B cell (primary cell): ENCODE results near the gene BRINP3. TPM values are rescaled to one million over a fixed set of nuclear protein-coding genes. Genes with fewer than 3 reads are reported as not detected.

Source experiments
- ATAC-seq: fragments of 200-7000 bp; cut with Tn5 transposase; one replicate; pipeline ENCODE4 v1.10.0; 2021; ENCODE audit warnings: low read depth, mild to moderate bottlenecking, moderate number of reproducible peaks, moderate library complexity
- CTCF ChIA-PET: fragments of 350-600 bp; sonication (Branson Sonifier 250); formaldehyde crosslinking; loops from one replicate; lab custom pipeline; 2021; ENCODE audit warnings: antibody characterized with exemption, inconsistent platforms; lab: Charles Lee
- POLR2A ChIA-PET: fragments of 350-600 bp; sonication (Branson Sonifier 250); formaldehyde crosslinking; loops from one replicate; lab custom pipeline; 2021; ENCODE audit warnings: antibody characterized with exemption; lab: Charles Lee
- DNase-seq: peaks from one replicate; pipeline ENCODE4 v3.0.0; 2013
- H2AFZ ChIP-seq: 2 replicates; pipeline ENCODE4 v1.6.1; 2012; ENCODE audit warnings: mild to moderate bottlenecking, low read depth, low read length; ENCODE audit not compliant: insufficient read depth, poor library complexity, severe bottlenecking
- H3K27ac ChIP-seq, 2 donors: 1 replicate in 1 of 2; 2 replicates in 1 of 2; pipeline ENCODE4 v1.5.1; 2012 to 2013; ENCODE audit warnings: low read length in 2 of 2, mild to moderate bottlenecking in 2 of 2, moderate library complexity in 1 of 2
- H3K27me3 ChIP-seq, 4 experiments: fragments of 200-600 bp in 1 of 4; sonication (generic) in 1 of 4; replicated peaks in 1 of 4; 1 replicate in 2 of 4; 2 replicates in 2 of 4; pipeline versions ENCODE4 v1.6.1 to v1.7.0; 2013 to 2016; ENCODE audit warnings: low read length in 3 of 4, mild to moderate bottlenecking in 2 of 4, mixed read lengths in 1 of 4, moderate library complexity in 1 of 4; ENCODE audit not compliant: insufficient read depth in 4 of 4, control insufficient read depth in 3 of 4; ENCODE audit errors: control extremely low read depth in 1 of 4
- H3K36me3 ChIP-seq, 2 experiments: replicated peaks in 1 of 2; 1 replicate in 1 of 2; 2 replicates in 1 of 2; pipeline versions ENCODE4 v1.6.1 to v1.7.1; 2013; ENCODE audit warnings: low read length in 1 of 2; ENCODE audit not compliant: insufficient read depth in 2 of 2, control insufficient read depth in 1 of 2; ENCODE audit errors: control extremely low read depth in 1 of 2, extremely low read depth in 1 of 2
- H3K4me1 ChIP-seq, 2 donors: fragments of 200-600 bp in 1 of 2; sonication (generic) in 1 of 2; 1 replicate in 1 of 2; 2 replicates in 1 of 2; pipeline versions ENCODE4 v1.5.1 to v1.6.1; 2013 to 2017; ENCODE audit warnings: low read length in 2 of 2; ENCODE audit not compliant: control insufficient read depth in 2 of 2, insufficient read depth in 2 of 2
- H3K4me2 ChIP-seq: replicated peaks from 2 replicates; pipeline ENCODE3; 2012; ENCODE audit warnings: mild to moderate bottlenecking, low read depth, low read length; ENCODE audit not compliant: poor library complexity, severe bottlenecking
- H3K4me3 ChIP-seq, 5 experiments: fragments of 200-600 bp in 1 of 5; sonication (generic) in 1 of 5; 1 replicate in 3 of 5; 2 replicates in 2 of 5; pipeline versions ENCODE4 v1.5.1 to v1.7.0; 2011 to 2016; ENCODE audit warnings: low read length in 4 of 5, mild to moderate bottlenecking in 4 of 5, low read depth in 2 of 5, control low read depth in 1 of 5, moderate library complexity in 1 of 5; ENCODE audit not compliant: insufficient read depth in 1 of 5; ENCODE audit errors: control extremely low read depth in 1 of 5, extremely low read depth in 1 of 5
- H3K79me2 ChIP-seq: fragments of 200-600 bp; sonication (generic); one replicate; pipeline ENCODE4 v1.6.0; 2016; ENCODE audit warnings: low read length; ENCODE audit not compliant: control insufficient read depth, insufficient read depth
- H3K9ac ChIP-seq: fragments of 200-600 bp; sonication (generic); 2 replicates; pipeline ENCODE4 v1.6.1; 2017; ENCODE audit warnings: mild to moderate bottlenecking, low read length, moderate library complexity
- H3K9me3 ChIP-seq, 3 donors: one replicate each; pipeline versions ENCODE4 v1.6.1 to v1.7.1; 2013; ENCODE audit warnings: low read length in 2 of 3; ENCODE audit not compliant: control insufficient read depth in 2 of 3, insufficient read depth in 1 of 3; ENCODE audit errors: control extremely low read depth in 1 of 3
- H4K20me1 ChIP-seq: 2 replicates; pipeline ENCODE4 v1.6.0; 2012; ENCODE audit warnings: mild to moderate bottlenecking, low read length; ENCODE audit not compliant: insufficient read depth, control insufficient read depth, poor library complexity, severe bottlenecking
- H3K27ac Mint-ChIP-seq: one replicate; pipeline ENCODE4 v1.8.0; 2021; ENCODE audit warnings: mixed read lengths
- H3K27me3 Mint-ChIP-seq: one replicate; pipeline ENCODE4 v1.8.0; 2021; ENCODE audit warnings: mixed read lengths
- H3K4me1 Mint-ChIP-seq: one replicate; pipeline ENCODE4 v1.8.0; 2021; ENCODE audit warnings: mixed read lengths
- H3K4me3 Mint-ChIP-seq: one replicate; pipeline ENCODE4 v1.8.0; 2021; ENCODE audit warnings: mixed read lengths
- H3K9me3 Mint-ChIP-seq: one replicate; pipeline ENCODE4 v1.8.0; 2022; ENCODE audit warnings: mixed read lengths; ENCODE audit not compliant: insufficient read depth
- EZH2 ChIP-seq: IDR thresholded peaks from 2 replicates; pipeline ENCODE4 v1.6.1; 2012; ENCODE audit warnings: borderline replicate concordance, low read depth, mild to moderate bottlenecking, moderate library complexity, low read length; ENCODE audit not compliant: insufficient read depth, poor library complexity, severe bottlenecking
- WGBS: methylation state at CpG from one replicate; pipeline ENCODE4 v1.1.5; 2013; ENCODE audit warnings: missing lambda C conversion rate; ENCODE audit not compliant: insufficient coverage; 5-methylcytosine and 5-hydroxymethylcytosine counted together
- intact Hi-C: fragments of 100-400 bp; cut with micrococcal nuclease; formaldehyde crosslinking; loops from one replicate; pipeline ENCODE4 v1.10.0; 2022
- polyA plus RNA-seq: library from polyadenylated mRNA; depleted of rRNA; stranded (reverse); fragments of >200 nt; gene quantifications from 2 replicates; pipeline ENCODE4 v1.2.3, GENCODE V29; 2012
- total RNA-seq, 2 donors: library from RNA; stranded (reverse); fragments of 120-200 nt in 1 of 2; gene quantifications; 1 replicate in 1 of 2; 2 replicates in 1 of 2; pipeline versions ENCODE4 v1.2.3 to v1.2.4, GENCODE V29; 2013 to 2022
- TF ChIP-seq, protein P1 (sequence below): fragments of 200-600 bp; IDR thresholded peaks from one replicate; pipeline ENCODE4 v1.8.0; 2022; ENCODE audit warnings: antibody characterized with exemption, mild to moderate bottlenecking

Gene BRINP3
- total and polyA plus RNA-seq, 2 donors (not counting 1 experiment from before 2014, with no cell fraction given): not detected

- no peak overlapping the region for H3K4me3 Mint-ChIP-seq
- CTCF ChIA-PET: no interaction called here
- H3K27ac ChIP-seq: no peak overlapping the region
- no peaks in the 10 kb centered on the region for H3K36me3 ChIP-seq
- H3K9ac ChIP-seq: no peak overlapping the region
- intact Hi-C loops: no loop called here
- ATAC-seq: no peak
- H3K4me3 ChIP-seq: no peak overlapping the region
- no peaks in the 10 kb centered on the region for H3K27me3 ChIP-seq
- no peaks in the 10 kb centered on the region for H3K4me1 Mint-ChIP-seq
- H3K4me1 ChIP-seq: no peaks in the 10 kb centered on the region
- peaks cover 0 to 8% (median 2%) of the 10 kb centered on the region in 3 donors for H3K9me3 ChIP-seq
- WGBS: 75% methylated on average over 2 of the region's 4 CpGs
- no peaks in the 10 kb centered on the region for H3K27me3 Mint-ChIP-seq
- peaks cover 6% of the 10 kb centered on the region for H3K9me3 Mint-ChIP-seq
- H3K4me2 ChIP-seq: no peak overlapping the region
- no peaks in the 10 kb centered on the region for H3K79me2 ChIP-seq
- no peak overlapping the region for H2AFZ ChIP-seq
- POLR2A ChIA-PET: no interaction called here
- H3K27ac Mint-ChIP-seq: no peak overlapping the region
- no peak for DNase-seq
- TF ChIP-seq, protein P1, sequence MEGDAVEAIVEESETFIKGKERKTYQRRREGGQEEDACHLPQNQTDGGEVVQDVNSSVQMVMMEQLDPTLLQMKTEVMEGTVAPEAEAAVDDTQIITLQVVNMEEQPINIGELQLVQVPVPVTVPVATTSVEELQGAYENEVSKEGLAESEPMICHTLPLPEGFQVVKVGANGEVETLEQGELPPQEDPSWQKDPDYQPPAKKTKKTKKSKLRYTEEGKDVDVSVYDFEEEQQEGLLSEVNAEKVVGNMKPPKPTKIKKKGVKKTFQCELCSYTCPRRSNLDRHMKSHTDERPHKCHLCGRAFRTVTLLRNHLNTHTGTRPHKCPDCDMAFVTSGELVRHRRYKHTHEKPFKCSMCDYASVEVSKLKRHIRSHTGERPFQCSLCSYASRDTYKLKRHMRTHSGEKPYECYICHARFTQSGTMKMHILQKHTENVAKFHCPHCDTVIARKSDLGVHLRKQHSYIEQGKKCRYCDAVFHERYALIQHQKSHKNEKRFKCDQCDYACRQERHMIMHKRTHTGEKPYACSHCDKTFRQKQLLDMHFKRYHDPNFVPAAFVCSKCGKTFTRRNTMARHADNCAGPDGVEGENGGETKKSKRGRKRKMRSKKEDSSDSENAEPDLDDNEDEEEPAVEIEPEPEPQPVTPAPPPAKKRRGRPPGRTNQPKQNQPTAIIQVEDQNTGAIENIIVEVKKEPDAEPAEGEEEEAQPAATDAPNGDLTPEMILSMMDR: no peak
- no peak for TF ChIP-seq EZH2
- no peaks in the 10 kb centered on the region for H4K20me1 ChIP-seq
Observed at GRCh38 chr1:190367200-190367599, 110.5 kb downstream of the BRINP3 start.

DNA sequence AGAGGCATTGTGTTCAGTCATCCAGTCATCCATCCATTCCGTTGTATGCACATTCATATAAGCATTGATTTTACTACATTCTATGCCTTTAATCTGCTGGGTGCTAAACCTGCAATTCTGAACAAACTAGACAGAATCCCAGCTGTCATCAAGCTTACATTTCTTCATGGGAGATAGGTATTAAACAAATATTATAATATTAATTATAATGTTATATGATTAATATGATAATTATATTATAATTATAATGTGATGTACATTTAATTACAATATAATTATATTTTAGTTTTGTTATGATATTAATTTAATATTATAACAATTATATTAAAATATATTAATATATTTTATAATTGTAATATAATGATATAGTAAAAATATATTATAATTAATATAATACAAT lies 112.4 kb downstream of the BRINP3 start:
- no peaks in the 10 kb centered on the region for H3K36me3 ChIP-seq
- TF ChIP-seq EZH2: no peak
- TF ChIP-seq, protein P1: no peak
- no peak overlapping the region for H3K4me3 Mint-ChIP-seq
- intact Hi-C loops: no loop called here
- no peaks in the 10 kb centered on the region for H3K27me3 Mint-ChIP-seq
- no peak overlapping the region for H3K9ac ChIP-seq
- POLR2A ChIA-PET: no interaction called here
- no peaks in the 10 kb centered on the region for H3K4me1 ChIP-seq
- no peak overlapping the region for H3K27ac Mint-ChIP-seq
- H3K27ac ChIP-seq: no peak overlapping the region
- no peak for DNase-seq
- H3K79me2 ChIP-seq: no peaks in the 10 kb centered on the region
- CTCF ChIA-PET: no interaction called here
- no peaks in the 10 kb centered on the region for H4K20me1 ChIP-seq
- peaks cover 0 to 8% (median 2%) of the 10 kb centered on the region in 3 donors for H3K9me3 ChIP-seq
- no peaks in the 10 kb centered on the region for H3K27me3 ChIP-seq
- no peaks in the 10 kb centered on the region for H3K4me1 Mint-ChIP-seq
- ATAC-seq: no peak
- peaks cover 6% of the 10 kb centered on the region for H3K9me3 Mint-ChIP-seq
- no peak overlapping the region for H3K4me2 ChIP-seq
- no peak overlapping the region for H3K4me3 ChIP-seq
- WGBS: no CpG with 5 or more reads among the region's 1 CpG
- no peak overlapping the region for H2AFZ ChIP-seq
